Measurements from ENCODE around the gene ZMYND10.

DNA sequence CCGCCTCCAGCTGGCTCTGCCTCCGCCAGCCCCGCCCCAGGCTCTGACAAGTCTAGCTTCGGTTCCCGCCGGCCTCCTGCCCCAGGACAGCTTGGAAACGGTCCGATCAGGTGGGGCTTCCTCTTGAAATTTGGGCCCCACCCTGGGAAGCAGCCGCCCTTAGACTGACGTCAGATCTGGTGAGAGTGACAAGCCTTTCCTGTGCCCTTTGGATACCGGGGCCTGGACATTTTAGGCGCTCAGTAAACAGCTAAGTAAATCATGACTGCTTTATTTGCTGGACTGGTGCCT, 45.9 kb downstream of the ZMYND10 start:
- TF ChIP-seq, protein P1, sequence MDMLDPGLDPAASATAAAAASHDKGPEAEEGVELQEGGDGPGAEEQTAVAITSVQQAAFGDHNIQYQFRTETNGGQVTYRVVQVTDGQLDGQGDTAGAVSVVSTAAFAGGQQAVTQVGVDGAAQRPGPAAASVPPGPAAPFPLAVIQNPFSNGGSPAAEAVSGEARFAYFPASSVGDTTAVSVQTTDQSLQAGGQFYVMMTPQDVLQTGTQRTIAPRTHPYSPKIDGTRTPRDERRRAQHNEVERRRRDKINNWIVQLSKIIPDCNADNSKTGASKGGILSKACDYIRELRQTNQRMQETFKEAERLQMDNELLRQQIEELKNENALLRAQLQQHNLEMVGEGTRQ (CRISPR knock-in tag; IDR thresholded peaks at IDR 0.05), result no peak
- TF ChIP-seq, protein P2, sequence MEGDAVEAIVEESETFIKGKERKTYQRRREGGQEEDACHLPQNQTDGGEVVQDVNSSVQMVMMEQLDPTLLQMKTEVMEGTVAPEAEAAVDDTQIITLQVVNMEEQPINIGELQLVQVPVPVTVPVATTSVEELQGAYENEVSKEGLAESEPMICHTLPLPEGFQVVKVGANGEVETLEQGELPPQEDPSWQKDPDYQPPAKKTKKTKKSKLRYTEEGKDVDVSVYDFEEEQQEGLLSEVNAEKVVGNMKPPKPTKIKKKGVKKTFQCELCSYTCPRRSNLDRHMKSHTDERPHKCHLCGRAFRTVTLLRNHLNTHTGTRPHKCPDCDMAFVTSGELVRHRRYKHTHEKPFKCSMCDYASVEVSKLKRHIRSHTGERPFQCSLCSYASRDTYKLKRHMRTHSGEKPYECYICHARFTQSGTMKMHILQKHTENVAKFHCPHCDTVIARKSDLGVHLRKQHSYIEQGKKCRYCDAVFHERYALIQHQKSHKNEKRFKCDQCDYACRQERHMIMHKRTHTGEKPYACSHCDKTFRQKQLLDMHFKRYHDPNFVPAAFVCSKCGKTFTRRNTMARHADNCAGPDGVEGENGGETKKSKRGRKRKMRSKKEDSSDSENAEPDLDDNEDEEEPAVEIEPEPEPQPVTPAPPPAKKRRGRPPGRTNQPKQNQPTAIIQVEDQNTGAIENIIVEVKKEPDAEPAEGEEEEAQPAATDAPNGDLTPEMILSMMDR (IDR thresholded peaks at IDR 0.05), result no peak
- TF ChIP-seq NR3C1 (CRISPR knock-in tag; conservative IDR thresholded peaks at IDR 0.05; ENCODE audit: low read depth) (no peak), TCF7 (CRISPR knock-in tag; IDR thresholded peaks at IDR 0.05; ENCODE audit: low read depth) (no peak), SP1 (CRISPR knock-in tag; conservative IDR thresholded peaks at IDR 0.05) (no peak), NR1H2 (CRISPR knock-in tag; IDR thresholded peaks at IDR 0.05) (no peak), TEAD1 (CRISPR knock-in tag; IDR thresholded peaks at IDR 0.05) (no peak), ATF1 (CRISPR knock-in tag; IDR thresholded peaks at IDR 0.05) (no peak)
- TF ChIP-seq, protein P3, sequence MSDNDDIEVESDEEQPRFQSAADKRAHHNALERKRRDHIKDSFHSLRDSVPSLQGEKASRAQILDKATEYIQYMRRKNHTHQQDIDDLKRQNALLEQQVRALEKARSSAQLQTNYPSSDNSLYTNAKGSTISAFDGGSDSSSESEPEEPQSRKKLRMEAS (CRISPR knock-in tag; IDR thresholded peaks at IDR 0.05), result no peak
- TF ChIP-seq, protein P4, sequence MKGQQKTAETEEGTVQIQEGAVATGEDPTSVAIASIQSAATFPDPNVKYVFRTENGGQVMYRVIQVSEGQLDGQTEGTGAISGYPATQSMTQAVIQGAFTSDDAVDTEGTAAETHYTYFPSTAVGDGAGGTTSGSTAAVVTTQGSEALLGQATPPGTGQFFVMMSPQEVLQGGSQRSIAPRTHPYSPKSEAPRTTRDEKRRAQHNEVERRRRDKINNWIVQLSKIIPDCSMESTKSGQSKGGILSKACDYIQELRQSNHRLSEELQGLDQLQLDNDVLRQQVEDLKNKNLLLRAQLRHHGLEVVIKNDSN (CRISPR knock-in tag; IDR thresholded peaks at IDR 0.05), result no peak
- TF ChIP-seq, protein P5, sequence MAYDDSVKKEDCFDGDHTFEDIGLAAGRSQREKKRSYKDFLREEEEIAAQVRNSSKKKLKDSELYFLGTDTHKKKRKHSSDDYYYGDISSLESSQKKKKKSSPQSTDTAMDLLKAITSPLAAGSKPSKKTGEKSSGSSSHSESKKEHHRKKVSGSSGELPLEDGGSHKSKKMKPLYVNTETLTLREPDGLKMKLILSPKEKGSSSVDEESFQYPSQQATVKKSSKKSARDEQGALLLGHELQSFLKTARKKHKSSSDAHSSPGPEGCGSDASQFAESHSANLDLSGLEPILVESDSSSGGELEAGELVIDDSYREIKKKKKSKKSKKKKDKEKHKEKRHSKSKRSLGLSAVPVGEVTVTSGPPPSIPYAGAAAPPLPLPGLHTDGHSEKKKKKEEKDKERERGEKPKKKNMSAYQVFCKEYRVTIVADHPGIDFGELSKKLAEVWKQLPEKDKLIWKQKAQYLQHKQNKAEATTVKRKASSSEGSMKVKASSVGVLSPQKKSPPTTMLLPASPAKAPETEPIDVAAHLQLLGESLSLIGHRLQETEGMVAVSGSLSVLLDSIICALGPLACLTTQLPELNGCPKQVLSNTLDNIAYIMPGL (CRISPR knock-in tag; IDR thresholded peaks at IDR 0.05), result no peak
- TF ChIP-seq, protein P6, sequence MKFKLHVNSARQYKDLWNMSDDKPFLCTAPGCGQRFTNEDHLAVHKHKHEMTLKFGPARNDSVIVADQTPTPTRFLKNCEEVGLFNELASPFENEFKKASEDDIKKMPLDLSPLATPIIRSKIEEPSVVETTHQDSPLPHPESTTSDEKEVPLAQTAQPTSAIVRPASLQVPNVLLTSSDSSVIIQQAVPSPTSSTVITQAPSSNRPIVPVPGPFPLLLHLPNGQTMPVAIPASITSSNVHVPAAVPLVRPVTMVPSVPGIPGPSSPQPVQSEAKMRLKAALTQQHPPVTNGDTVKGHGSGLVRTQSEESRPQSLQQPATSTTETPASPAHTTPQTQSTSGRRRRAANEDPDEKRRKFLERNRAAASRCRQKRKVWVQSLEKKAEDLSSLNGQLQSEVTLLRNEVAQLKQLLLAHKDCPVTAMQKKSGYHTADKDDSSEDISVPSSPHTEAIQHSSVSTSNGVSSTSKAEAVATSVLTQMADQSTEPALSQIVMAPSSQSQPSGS (CRISPR knock-in tag; IDR thresholded peaks at IDR 0.05; ENCODE audit: borderline replicate concordance, low read depth), result no peak

Measured in WTC11 (cell line).